GM19395 (cell line): Measurements from ENCODE around the gene ZGRF1.
"Not testable (repeated sequence)": the region's sequence is repeated elsewhere in the genome, so short reads cannot be mapped to it uniquely, and the experiment has no call there.

Experiments
- ATAC-seq: cut with Tn5 transposase; IDR thresholded peaks from one replicate; pipeline ENCODE4 v1.9.1; 2021; ENCODE audit warnings: mild to moderate bottlenecking, moderate library complexity; ENCODE audit not compliant: unreplicated experiment

The ZGRF1 gene

DNA sequence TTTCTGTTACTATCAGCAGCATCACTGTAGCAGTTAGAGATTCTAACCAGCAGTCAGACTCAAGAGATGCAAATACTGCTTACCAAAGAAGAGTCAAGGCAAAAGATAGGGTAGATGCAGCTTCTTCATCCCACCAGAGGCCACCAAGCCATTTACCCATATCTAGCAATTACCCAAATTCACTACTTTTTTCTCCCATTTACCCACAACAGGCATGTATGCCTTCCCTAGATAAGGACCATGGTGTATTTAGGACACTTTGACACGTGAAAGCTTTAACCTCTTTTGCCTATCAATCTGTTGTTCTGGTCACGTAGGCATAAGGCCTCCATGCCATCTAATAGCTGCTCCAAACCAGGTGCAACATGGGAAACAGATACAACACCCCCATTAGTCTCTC lies 5.8 kb upstream of the ZGRF1 start:
- no peak for ATAC-seq

DNA sequence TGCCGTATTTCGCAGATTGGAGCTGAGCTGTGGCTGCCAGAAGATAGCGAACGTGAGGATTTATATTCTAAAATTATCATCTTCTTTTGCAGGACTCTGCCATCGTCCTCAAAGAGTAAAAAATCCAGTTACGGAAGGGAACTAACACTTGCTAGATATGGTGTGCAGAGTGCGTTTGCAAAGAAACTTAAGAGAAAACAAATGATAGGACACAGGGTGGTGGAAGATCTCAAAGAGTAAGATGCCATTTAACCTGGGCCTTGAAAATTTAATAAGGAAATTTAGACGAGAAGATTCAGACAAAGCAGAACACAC lies 800 bp upstream of the ZGRF1 start:
- peak; percentile 1 for ATAC-seq

DNA sequence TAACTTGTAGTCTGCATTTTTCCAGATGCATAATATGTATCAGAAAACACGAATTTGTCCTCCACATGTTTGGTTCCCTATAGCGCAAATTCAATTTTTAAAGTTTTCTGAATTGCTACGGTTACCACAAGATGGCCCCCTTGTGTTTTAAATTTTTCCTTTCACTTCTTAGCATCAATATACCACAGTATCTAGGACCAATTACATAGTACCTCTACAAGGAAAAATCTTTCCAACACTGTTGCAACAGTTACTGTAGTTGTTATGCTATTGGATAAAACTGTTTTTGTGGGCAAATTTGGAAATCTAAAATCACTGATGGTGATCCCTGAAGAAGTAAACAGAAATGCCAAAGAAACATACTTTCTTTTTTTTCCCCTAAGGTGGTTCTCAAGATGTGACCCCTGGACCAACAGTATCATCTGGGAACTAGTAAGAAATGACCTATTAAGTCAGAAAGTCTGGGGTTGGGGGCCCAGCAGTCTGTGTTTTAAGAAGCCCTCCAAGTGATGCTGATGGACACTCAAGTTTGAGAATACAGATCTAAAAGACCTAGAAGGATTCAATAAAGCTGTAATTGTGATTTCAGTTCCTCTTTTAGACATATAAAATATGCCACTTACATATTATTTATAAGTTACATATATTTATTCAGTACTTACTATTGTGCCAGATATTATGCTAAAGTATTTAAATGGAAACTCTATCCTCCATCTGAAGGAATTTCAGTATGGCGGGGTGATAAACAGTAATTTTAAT lies 3.1 kb downstream of the ZGRF1 start:
- ATAC-seq, result no peak

DNA sequence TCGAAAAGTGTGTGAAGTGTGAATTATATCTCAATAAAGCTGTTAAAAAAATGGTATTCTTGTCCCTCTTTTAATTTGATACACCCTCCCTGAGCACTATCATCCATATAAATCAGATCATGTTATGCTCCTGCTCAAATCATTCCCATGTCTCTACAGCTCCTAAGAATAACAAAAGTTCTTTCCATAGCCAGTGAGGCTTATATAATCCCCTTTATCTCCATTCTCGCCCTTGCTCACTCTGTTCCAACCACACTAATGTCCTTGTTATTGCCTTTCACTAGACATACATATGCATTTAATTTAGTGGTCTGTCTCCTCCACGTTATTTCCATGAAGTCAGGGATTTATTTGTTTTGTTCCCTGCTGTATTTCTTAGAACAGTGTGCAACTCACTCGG lies 10.5 kb downstream of the ZGRF1 start:
- no peak for ATAC-seq

DNA sequence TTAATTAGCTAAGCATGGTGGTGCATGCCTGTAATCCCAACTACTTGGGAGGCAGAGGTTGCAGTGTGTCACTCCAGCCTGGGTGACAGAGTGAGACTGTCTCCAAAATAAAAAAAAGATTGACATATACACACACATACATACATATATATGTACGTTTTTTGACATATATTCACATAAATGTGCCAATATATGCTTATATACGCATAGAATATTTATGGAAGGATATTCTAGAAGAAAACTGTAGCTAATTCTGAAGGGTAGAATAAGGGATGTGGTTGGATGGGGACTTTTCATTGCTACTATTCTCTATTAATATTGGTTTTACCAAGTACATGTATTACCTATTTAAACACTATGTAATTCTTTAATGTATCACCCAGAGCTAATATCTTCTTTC lies 19.7 kb downstream of the ZGRF1 start:
- ATAC-seq, result no peak

DNA sequence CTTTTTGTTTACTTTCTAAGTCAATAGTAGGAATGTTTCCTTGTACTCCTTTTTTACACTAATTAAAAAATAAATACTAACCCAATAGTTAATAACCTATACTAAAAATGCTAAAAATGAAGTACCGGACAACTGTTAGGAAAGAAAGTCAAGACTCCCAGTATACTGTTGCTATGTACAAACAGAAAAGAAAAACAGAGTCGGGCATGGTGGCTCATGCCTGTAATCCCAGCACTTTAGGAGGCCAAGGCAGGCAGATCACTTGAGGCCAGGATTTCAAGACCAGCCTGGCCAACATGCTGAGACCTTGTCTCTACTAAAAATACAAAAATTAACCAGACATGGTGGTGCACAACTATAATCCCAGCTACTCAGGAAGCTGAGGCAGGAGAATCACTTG lies 23.9 kb downstream of the ZGRF1 start:
- not testable (repeated sequence) for ATAC-seq

DNA sequence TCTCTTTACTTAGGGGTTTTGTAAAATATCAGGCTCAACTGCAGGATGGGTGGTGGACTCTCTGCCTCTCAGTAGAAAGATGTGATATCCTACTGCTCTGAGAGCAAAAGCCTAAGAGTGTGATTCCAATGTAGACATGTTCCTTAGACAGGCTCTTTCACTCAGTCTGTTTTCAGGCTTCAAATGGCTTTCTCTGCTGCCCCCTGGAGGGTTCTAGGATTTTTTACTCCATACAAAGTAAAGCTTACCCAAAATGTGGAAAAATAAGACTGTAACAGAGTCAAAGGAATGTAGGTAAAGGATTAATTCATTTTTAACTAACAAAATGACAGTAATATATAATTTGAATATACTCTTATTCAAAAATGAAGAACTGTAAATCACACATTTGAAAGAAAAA lies 32.1 kb downstream of the ZGRF1 start:
- peak; percentile 71 for ATAC-seq

DNA sequence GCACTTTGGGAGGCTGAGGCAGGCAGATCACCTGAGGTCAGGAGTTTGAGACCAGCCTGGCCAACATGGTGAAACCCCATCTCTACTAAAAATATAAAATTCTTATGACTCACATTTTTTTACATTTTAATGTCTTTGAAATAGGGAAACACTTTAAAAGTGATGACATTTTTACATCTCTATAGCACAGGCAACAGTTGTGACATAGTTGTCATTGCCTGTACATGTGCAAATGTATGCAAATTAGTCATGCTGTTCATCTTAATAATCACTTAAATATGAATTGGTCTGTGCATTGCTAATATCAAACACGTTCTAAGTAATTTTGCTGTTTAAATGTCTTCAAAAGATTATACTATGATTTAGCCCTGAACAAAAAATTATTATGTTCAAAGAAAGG lies 41.7 kb downstream of the ZGRF1 start:
- ATAC-seq, result no peak

DNA sequence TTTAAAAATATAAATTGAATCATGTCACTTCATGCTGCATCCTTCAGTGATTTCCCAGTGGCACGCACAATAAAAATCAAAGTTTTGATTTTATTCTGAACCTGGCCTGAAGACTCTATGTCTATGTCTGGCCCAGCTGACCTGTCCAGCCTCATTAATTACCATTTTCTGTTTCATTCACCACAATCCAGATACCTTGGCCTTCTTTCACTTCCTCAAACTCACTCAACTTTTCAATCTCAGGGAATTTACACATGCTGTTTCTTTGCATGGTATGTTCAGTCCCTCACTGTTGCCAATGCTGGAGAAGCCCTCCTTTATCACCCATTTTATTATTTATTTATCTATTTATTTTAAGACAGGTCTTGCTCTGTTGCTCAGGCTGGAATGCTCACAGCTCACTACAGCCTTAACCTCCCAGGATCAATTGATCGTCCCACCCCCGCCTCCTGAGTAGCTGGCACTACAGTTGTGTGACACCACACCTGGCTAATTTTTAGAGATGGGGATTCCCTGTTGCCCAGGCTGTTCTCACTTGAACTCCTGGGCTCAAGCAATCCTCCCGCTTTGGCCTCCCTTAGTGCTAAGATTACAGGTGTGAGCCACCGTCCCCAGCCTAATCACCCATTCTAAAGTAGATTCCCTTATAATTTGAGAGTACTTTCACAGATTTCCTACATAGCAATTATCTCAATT lies 43.1 kb downstream of the ZGRF1 start:
- ATAC-seq, result peak; percentile 72

DNA sequence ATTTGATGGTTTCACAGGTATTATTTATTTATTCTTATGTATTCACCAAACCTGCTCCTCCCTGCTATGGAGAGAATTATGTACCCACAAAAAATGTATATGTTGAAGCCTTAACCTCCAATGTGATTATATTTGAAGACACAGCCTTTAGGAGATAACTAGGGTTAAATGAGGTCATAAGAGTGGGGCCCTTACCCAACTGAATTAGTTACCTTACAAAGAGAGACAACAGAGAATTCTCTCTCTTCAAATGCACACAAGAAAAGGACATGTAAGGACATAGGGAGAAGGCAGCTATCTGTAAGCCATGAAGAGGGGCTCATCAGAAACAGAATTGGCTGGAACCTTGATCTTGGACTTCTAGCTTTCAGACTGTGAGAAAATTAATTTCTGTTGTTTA lies 44.0 kb downstream of the ZGRF1 start:
- no peak for ATAC-seq

DNA sequence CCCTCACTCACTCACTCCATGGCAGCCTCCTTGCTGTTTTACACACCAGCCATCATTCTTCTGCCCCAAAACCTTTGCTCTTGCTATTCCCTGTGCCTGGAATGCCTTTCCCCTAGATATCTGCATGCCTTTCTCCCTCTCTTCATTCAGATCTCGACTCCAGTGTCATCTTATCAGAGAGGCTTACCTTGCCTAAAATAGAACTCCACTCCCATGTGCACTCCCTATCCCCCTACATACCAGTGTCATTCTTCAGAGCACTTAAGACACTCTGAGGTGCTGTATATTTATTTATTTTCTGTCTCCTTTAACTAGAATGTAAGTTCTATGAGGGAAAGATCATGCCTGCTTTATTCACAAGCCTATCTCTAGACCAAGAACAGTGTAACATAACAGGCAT lies 45.1 kb downstream of the ZGRF1 start:
- no peak for ATAC-seq

DNA sequence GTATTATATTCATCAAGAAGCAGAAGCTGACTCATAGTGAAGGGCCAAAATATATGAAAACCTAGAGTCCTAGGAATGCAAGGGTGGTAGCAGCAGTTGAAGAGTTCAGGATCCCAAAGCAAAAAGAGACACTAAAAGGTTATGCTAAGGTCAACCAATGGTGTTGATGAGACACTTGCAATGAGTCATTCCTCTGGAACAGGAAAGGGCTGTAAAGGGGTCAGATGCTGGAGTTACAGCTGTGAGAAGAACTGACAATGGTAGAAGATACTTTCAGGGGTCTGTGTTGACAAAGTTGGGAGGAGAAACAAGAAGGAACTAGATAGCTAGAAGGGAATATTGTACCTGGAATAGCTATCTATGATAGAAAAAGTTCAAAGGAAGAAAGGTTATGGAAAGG lies 47.5 kb downstream of the ZGRF1 start:
- ATAC-seq, result no peak

DNA sequence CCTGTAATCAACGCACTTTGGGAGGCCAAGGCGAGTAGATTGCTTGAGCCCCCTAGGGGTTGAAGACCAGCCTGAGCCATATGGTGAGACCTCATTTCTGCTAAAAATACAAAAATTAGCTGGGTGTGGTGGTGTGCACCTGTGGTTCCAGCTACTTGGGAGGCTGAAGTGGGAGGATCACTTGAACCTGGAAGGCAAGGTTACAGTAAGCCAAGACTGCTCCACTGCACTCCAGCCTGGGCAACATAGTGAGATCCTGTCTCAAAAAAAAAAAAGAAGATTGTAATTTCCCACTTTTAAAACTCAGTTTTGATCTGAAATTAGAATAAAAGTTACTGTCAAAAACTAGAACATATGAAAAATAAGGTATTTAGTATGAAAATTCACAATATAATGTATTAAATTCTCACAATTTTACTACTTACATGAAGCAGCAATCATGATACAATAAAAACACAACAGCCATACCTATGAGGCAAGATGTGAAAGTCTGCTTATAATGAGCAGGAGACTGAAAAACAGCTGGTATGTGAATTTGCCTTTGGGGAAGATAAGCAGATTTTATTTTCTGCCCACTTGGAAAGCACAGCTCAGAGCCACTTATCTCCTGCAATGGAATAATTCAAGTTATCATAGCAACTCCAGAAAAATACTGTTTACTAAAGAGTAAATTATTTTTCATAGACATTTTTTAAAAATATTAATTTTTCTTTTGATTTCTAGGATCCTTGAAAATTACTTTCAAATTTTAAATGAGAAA lies 50.6 kb downstream of the ZGRF1 start:
- no peak for ATAC-seq

DNA sequence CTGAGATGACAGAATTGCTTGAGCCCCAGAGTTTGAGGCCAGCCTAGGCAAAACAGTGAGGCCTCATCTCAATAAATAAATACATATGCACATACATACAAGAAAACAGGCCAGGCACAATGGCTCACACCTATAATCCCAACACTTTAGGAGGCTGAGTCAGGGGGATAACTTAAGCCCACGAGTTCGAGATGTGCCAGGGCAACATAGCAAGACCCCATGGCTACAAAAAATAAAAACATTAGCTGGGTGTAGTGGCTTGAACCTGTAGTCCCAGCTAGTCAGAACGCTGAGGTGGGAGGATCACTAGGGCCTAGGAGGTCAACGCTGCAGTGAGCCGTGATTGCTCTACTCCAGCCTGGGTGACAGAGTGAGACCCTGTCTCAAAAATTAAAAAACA lies 69.2 kb downstream of the ZGRF1 start:
- no peak for ATAC-seq

DNA sequence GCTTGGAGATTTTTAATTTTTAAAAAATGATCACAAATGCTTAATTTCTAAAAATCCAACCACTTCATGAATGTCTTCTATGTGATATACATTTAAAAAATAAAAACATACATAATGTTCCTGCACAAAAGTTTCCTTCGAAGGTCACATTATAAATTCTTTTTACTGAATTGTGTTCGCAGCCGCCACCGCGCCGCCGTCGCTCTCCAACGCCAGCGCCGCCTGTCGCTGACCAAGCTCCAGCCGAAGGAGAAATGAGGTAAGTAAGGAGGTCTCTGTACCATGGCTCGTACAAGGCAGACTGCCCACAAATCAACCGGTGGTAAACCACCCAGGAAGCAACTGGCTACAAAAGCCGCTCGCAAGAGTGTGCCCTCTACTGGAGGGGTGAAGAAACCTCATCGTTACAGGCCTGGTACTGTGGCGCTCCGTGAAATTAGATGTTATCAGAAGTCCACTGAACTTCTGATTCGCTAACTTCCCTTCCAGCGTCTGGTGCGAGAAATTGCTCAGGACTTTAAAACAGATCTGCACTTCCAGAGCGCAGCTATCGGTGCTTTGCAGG lies 71.9 kb downstream of the ZGRF1 start:
- ATAC-seq, result no peak

DNA sequence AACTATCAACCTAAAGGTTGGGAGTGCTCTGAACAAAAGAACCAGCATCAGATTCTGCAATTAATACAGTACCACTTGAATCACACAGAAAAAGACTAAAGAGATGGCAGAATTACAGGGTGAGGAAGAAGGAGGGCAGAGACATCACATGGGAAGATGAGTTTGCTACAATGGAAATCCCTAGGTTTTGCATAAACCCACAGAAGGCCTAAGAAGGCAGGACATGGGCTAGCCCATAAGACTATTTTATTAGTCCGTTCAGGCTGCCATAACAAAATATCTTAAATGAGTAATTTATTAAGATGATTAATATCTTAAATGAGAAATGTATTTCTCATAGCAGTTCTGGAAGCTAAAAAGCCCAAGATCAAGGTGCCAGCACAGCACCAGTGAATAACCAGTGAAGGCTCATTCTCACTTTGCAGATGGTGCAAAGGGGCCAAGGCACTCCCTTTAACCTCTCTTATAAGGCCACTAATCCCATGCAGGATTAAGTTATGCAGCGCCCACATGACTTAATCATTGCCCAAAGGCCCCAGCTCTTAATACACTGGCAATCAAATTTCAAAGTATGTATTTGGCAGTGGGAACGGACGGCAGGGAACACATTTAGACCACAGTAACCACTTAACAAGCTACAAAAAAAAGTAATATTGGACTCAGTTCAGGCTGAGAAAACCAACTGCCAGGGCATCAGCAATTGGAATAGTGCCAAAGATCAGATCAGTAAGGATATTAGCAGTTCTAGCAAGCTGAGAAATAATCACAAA lies 73.1 kb downstream of the ZGRF1 start:
- ATAC-seq, result no peak

DNA sequence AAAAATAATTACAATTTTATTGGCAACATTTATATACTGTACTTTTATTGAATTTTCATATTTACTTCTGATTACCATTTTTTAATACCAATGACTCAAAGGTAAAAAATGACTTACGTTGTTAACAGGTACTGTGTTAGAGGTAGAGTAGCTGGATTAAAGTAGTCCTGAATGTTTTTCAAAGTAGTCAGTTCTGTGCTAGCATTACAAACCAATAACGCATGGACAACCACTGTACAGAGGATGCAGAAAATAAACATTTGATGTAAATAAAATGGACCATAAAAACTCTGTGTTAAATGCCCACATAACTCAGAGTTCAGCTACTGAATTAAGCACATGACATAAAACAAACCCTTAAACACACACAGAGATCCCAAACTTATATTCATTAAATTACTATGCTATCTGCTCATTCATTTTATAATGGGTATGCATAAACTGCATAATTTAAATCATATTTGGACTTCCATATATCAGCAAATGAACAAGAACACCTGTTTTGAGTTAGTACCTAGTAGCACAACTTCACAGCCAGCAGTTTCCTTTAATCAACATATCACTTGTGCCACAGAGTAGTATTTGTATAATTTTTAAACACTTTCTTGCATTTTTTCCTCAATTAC lies 74.3 kb downstream of the ZGRF1 start:
- ATAC-seq, result no peak

DNA sequence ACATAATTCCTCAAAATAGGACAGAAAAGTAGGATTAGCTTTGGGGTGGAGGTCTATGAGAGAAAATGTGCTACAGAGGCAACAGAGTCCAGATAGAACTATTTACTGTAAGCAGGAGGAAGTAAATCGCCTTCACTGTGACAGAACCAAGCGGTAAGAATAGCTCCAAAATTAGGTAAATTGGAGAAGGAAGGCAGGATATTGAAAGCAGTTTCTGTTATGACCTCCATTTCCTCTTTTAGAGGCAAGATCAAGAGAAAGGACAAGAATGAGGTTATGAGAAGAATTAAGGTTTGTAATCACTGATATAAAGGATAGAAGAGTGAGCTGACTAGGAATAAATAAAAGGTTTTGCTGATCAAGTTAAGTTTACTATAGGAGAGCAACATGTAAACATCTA lies 76.6 kb downstream of the ZGRF1 start:
- no peak for ATAC-seq

DNA sequence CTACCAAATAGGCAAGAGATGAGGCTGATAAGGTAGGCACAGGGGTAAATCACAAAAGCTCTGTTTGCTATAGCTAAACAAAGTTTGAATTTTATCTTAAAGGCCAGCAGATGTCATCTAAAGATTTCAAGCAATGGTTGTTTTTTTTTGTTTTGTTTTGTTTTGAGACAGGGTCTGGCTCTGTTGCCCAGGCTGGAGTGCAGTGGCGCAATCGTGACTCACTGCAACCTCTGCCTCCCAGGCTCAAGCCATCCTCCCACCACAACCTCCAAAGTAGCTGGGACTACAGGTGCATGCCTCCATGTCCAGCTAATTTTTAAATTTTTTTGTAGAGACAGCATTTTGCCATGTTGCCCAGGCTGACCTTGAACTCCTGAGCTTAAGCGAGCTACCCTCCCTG lies 77.7 kb downstream of the ZGRF1 start:
- ATAC-seq, result no peak

DNA sequence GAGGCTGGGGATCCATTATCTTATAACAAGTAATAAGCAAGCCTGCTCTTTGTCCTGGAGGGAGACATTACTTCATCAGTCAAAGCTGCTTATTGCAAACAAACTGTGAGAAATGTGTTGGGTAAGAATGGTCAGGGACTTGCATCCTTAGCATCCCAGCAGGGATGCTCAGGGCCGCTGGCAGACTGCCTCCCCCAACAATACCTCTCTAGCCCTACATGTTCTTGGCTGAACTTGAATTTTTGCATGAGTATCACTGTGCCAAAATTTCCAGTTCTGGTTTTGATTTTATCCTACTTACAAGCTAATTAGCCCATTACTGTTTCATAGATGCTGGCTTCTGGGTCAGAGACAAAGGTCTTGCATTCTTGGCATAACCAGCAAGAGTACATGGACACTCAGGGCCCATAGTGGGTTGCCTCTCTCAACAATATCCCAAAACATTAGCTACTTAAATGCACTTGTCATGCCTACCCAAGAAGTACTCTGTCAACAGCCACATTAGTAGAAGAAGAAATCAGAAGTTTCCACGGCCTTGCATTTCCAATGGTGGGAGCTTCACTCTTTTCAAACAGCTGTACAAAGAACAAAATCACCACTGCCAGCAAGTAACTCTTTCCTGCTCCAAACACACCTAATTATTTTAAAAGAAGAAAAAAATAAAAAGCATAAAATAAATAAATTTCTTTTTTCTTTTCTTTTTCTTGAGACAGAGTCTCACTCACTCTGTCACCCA lies 78.9 kb downstream of the ZGRF1 start:
- ATAC-seq, result no peak
